Trophoblast cell (in vitro differentiated cells and primary cell): ENCODE data around the gene C12orf57.

Source experiments
- DNase-seq, 2 donors: peaks; one replicate each; pipeline ENCODE4 v3.0.0-alpha.2; 2016
- H2AFZ ChIP-seq: 2 replicates; pipeline ENCODE4 v1.6.1; 2013; ENCODE audit warnings: low read length, moderate library complexity, mild to moderate bottlenecking; ENCODE audit not compliant: insufficient read depth, poor library complexity
- H2AK5ac ChIP-seq: 2 replicates; pipeline ENCODE4 v1.6.1; 2013; ENCODE audit warnings: mild to moderate bottlenecking, low read length
- H2BK120ac ChIP-seq: 2 replicates; pipeline ENCODE4 v1.6.1; 2013; ENCODE audit warnings: low read length, mild to moderate bottlenecking, moderate library complexity; ENCODE audit not compliant: insufficient read depth, poor library complexity
- H2BK12ac ChIP-seq: 2 replicates; pipeline ENCODE4 v1.6.1; 2013; ENCODE audit warnings: mild to moderate bottlenecking, low read length, moderate library complexity
- H2BK5ac ChIP-seq: 2 replicates; pipeline ENCODE4 v1.6.1; 2013; ENCODE audit warnings: low read length, low read depth, moderate library complexity, mild to moderate bottlenecking; ENCODE audit not compliant: poor library complexity
- H3K14ac ChIP-seq: 2 replicates; pipeline ENCODE4 v1.6.1; 2013; ENCODE audit warnings: mild to moderate bottlenecking, low read length
- H3K18ac ChIP-seq: 2 replicates; pipeline ENCODE4 v1.6.1; 2013; ENCODE audit warnings: mild to moderate bottlenecking, low read length
- H3K23ac ChIP-seq: 2 replicates; pipeline ENCODE4 v1.6.1; 2013; ENCODE audit warnings: low read length
- H3K27ac ChIP-seq: 2 replicates; pipeline ENCODE4 v1.5.1; 2013; ENCODE audit warnings: low read depth, mild to moderate bottlenecking, inconsistent platforms, low read length, moderate library complexity
- H3K27me3 ChIP-seq: 2 replicates; pipeline ENCODE4 v1.6.1; 2013; ENCODE audit warnings: inconsistent platforms, mild to moderate bottlenecking, low read length, moderate library complexity; ENCODE audit not compliant: insufficient read depth
- H3K36me3 ChIP-seq, 2 experiments: 1 replicate in 1 of 2; 2 replicates in 1 of 2; pipeline ENCODE4 v1.6.1; 2013; ENCODE audit warnings: low read length in 2 of 2, mild to moderate bottlenecking in 2 of 2, moderate library complexity in 1 of 2; ENCODE audit not compliant: insufficient read depth in 2 of 2, control insufficient read depth in 1 of 2
- H3K4ac ChIP-seq: 2 replicates; pipeline ENCODE4 v1.6.1; 2013; ENCODE audit warnings: low read depth, mild to moderate bottlenecking, low read length, moderate library complexity
- H3K4me1 ChIP-seq, 2 experiments: 1 replicate in 1 of 2; 2 replicates in 1 of 2; pipeline ENCODE4 v1.6.1; 2013; ENCODE audit warnings: low read length in 2 of 2, mild to moderate bottlenecking in 2 of 2, moderate library complexity in 1 of 2; ENCODE audit not compliant: insufficient read depth in 2 of 2, control insufficient read depth in 1 of 2
- H3K4me2 ChIP-seq: 2 replicates; pipeline ENCODE4 v1.6.1; 2013; ENCODE audit warnings: inconsistent platforms, mild to moderate bottlenecking, low read length, moderate library complexity
- H3K4me3 ChIP-seq: 2 replicates; pipeline ENCODE4 v1.5.1; 2013; ENCODE audit warnings: mild to moderate bottlenecking, low read depth, low read length, inconsistent platforms
- H3K79me1 ChIP-seq: one replicate; pipeline ENCODE4 v1.6.1; 2013; ENCODE audit warnings: low read length
- H3K79me2 ChIP-seq: 2 replicates; pipeline ENCODE4 v1.6.1; 2013; ENCODE audit warnings: low read length, mild to moderate bottlenecking; ENCODE audit not compliant: control insufficient read depth, insufficient read depth, poor library complexity
- H3K9ac ChIP-seq: 2 replicates; pipeline ENCODE4 v1.6.1; 2013; ENCODE audit warnings: mild to moderate bottlenecking, low read length
- H3K9me3 ChIP-seq: 2 replicates; pipeline ENCODE4 v1.6.1; 2013; ENCODE audit warnings: low read depth, mild to moderate bottlenecking, control low read depth, inconsistent platforms, low read length; ENCODE audit not compliant: insufficient read depth
- H4K12ac ChIP-seq: 2 replicates; pipeline ENCODE4 v1.6.1; 2013; ENCODE audit warnings: low read depth, mild to moderate bottlenecking, low read length, moderate library complexity
- H4K8ac ChIP-seq: 2 replicates; pipeline ENCODE4 v1.6.1; 2013; ENCODE audit warnings: low read depth, mild to moderate bottlenecking, low read length, moderate library complexity
- H4K91ac ChIP-seq: one replicate; pipeline ENCODE4 v1.6.1; 2013; ENCODE audit warnings: low read depth, mild to moderate bottlenecking, low read length, moderate library complexity
- WGBS: extraction: QIAGEN DNeasy Blood & Tissue Kit; methylation state at CpG from one replicate; pipeline ENCODE4 v1.1.7; 2013; ENCODE audit warnings: missing lambda C conversion rate; ENCODE audit not compliant: insufficient read length, insufficient coverage; ENCODE audit errors: extremely low coverage; 5-methylcytosine and 5-hydroxymethylcytosine counted together

The C12orf57 gene

GRCh38 chr12:6938353-6939190 is 5.2 kb upstream of the C12orf57 start:
- no peak overlapping the region for H2AFZ ChIP-seq
- H3K4me1 ChIP-seq: peaks cover 7 to 9% of the 10 kb centered on the region in 2 experiments
- H3K23ac ChIP-seq: no peak overlapping the region
- no CpG with 5 or more reads among the region's 32 CpGs for WGBS
- H4K12ac ChIP-seq: peak overlapping the region; percentile 55
- H3K27me3 ChIP-seq: no peaks in the 10 kb centered on the region
- peak overlapping the region; percentile 4 for H3K27ac ChIP-seq
- peak overlapping the region; percentile 19 for H3K14ac ChIP-seq
- peak overlapping the region; percentile 13 for H2BK12ac ChIP-seq
- peaks cover 63 to 70% of the 10 kb centered on the region in 2 experiments for H3K36me3 ChIP-seq
- H3K9me3 ChIP-seq: peaks cover 2% of the 10 kb centered on the region
- no peak overlapping the region for H2BK120ac ChIP-seq
- H3K9ac ChIP-seq: no peak overlapping the region
- peaks cover 8% of the 10 kb centered on the region for H3K79me1 ChIP-seq
- H3K4ac ChIP-seq: peak overlapping the region; percentile 28
- H2AK5ac ChIP-seq: peak overlapping the region; percentile 38
- H4K91ac ChIP-seq: peak overlapping the region; percentile 33
- peak overlapping the region; percentile 40 for H3K18ac ChIP-seq
- peak overlapping the region; percentile 18 for H4K8ac ChIP-seq
- peak overlapping the region; percentile 33 for H3K4me2 ChIP-seq
- peaks cover 5% of the 10 kb centered on the region for H3K79me2 ChIP-seq
- H3K4me3 ChIP-seq: no peak overlapping the region
- DNase-seq: no peak
- no peak overlapping the region for H2BK5ac ChIP-seq

DNA sequence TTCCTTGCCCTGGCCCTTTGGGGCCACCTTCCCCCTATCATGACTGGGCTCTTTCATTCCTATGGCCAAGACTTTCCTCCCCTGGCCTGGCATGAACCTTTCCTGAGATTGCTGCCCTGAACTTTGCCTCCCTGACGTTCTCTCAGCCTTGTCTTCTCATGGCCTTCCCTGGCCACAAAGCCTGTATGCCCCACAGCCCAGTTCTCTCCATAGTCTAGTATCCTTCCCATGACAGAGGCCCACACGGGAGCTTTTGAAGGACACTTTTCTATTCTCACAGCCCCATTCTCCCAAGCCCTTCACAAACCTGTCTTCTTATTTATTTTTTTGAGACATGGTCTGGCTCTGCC is 4.7 kb upstream of the C12orf57 start:
- no peak overlapping the region for H2BK12ac ChIP-seq
- H3K9ac ChIP-seq: no peak overlapping the region
- H3K4me3 ChIP-seq: no peak overlapping the region
- peaks cover 58 to 64% of the 10 kb centered on the region in 2 experiments for H3K36me3 ChIP-seq
- H3K4ac ChIP-seq: no peak overlapping the region
- no peak overlapping the region for H3K23ac ChIP-seq
- H3K79me1 ChIP-seq: peaks cover 11% of the 10 kb centered on the region
- H3K79me2 ChIP-seq: peaks cover 5% of the 10 kb centered on the region
- H4K91ac ChIP-seq: no peak overlapping the region
- no peak overlapping the region for H2BK120ac ChIP-seq
- no peaks in the 10 kb centered on the region for H3K27me3 ChIP-seq
- no peak overlapping the region for H2BK5ac ChIP-seq
- H3K9me3 ChIP-seq: peaks cover 2% of the 10 kb centered on the region
- peaks cover 7 to 9% of the 10 kb centered on the region in 2 experiments for H3K4me1 ChIP-seq
- no peak overlapping the region for H3K14ac ChIP-seq
- peak overlapping the region; percentile 18 for H4K8ac ChIP-seq
- no peak for DNase-seq
- H3K4me2 ChIP-seq: no peak overlapping the region
- peak overlapping the region; percentile 40 for H3K18ac ChIP-seq
- H3K27ac ChIP-seq: no peak overlapping the region
- no peak overlapping the region for H2AK5ac ChIP-seq
- WGBS: no CpG with 5 or more reads among the region's 2 CpGs
- peak overlapping the region; percentile 55 for H4K12ac ChIP-seq
- H2AFZ ChIP-seq: no peak overlapping the region

GRCh38 chr12:6941267-6941666 is 2.6 kb upstream of the C12orf57 start:
- no peak overlapping the region for H2AK5ac ChIP-seq
- no peak overlapping the region for H3K4me2 ChIP-seq
- H2BK12ac ChIP-seq: no peak overlapping the region
- H3K79me2 ChIP-seq: peaks cover 7% of the 10 kb centered on the region
- peaks cover 2% of the 10 kb centered on the region for H3K9me3 ChIP-seq
- H2AFZ ChIP-seq: no peak overlapping the region
- H4K12ac ChIP-seq: no peak overlapping the region
- no peak overlapping the region for H3K27ac ChIP-seq
- no peak overlapping the region for H4K91ac ChIP-seq
- H3K23ac ChIP-seq: no peak overlapping the region
- H2BK120ac ChIP-seq: no peak overlapping the region
- peaks cover 40 to 43% of the 10 kb centered on the region in 2 experiments for H3K36me3 ChIP-seq
- no peak overlapping the region for H4K8ac ChIP-seq
- H3K18ac ChIP-seq: no peak overlapping the region
- H3K4ac ChIP-seq: no peak overlapping the region
- no peak for DNase-seq
- H3K79me1 ChIP-seq: peaks cover 19% of the 10 kb centered on the region
- H3K4me1 ChIP-seq: peaks cover 16 to 18% of the 10 kb centered on the region in 2 experiments
- H2BK5ac ChIP-seq: no peak overlapping the region
- WGBS: no CpG with 5 or more reads among the region's 12 CpGs
- no peaks in the 10 kb centered on the region for H3K27me3 ChIP-seq
- H3K9ac ChIP-seq: no peak overlapping the region
- no peak overlapping the region for H3K4me3 ChIP-seq
- no peak overlapping the region for H3K14ac ChIP-seq

DNA sequence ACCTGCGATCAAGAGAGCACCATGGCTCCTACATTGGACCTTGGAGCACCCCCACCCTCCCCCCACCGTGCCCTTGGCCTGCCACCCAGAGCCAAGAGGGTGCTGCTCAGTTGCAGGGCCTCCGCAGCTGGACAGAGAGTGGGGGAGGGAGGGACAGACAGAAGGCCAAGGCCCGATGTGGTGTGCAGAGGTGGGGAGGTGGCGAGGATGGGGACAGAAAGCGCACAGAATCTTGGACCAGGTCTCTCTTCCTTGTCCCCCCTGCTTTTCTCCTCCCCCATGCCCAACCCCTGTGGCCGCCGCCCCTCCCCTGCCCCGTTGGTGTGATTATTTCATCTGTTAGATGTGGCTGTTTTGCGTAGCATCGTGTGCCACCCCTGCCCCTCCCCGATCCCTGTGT is 2.0 kb upstream of the C12orf57 start:
- H2AK5ac ChIP-seq: no peak overlapping the region
- no peak overlapping the region for H3K14ac ChIP-seq
- H3K4me1 ChIP-seq: peaks cover 16% of the 10 kb centered on the region in 2 experiments
- H3K4me3 ChIP-seq: no peak overlapping the region
- no peak overlapping the region for H2AFZ ChIP-seq
- no peak overlapping the region for H3K23ac ChIP-seq
- no peak overlapping the region for H2BK120ac ChIP-seq
- H3K36me3 ChIP-seq: peaks cover 35 to 38% of the 10 kb centered on the region in 2 experiments
- no peak overlapping the region for H4K12ac ChIP-seq
- H3K4ac ChIP-seq: no peak overlapping the region
- no peak for DNase-seq
- no peak overlapping the region for H3K18ac ChIP-seq
- no peak overlapping the region for H2BK12ac ChIP-seq
- no peak overlapping the region for H4K8ac ChIP-seq
- no peak overlapping the region for H3K9ac ChIP-seq
- no peak overlapping the region for H3K27ac ChIP-seq
- H2BK5ac ChIP-seq: no peak overlapping the region
- no peaks in the 10 kb centered on the region for H3K27me3 ChIP-seq
- WGBS: no CpG with 5 or more reads among the region's 12 CpGs
- H3K4me2 ChIP-seq: no peak overlapping the region
- H3K79me1 ChIP-seq: peaks cover 22% of the 10 kb centered on the region
- H3K9me3 ChIP-seq: peaks cover 2% of the 10 kb centered on the region
- no peak overlapping the region for H4K91ac ChIP-seq
- H3K79me2 ChIP-seq: peaks cover 7% of the 10 kb centered on the region
